CD4-positive, alpha-beta T cell (primary cell): ENCODE measurements around the gene SPDEF. TPM values are rescaled to one million over a fixed set of nuclear protein-coding genes. Genes with fewer than 3 reads are reported as not detected.

Source experiments
- ATAC-seq: fragments of 200-7000 bp; cut with Tn5 transposase; one replicate; pipeline ENCODE4 v1.10.0; 2022; ENCODE audit warnings: mild to moderate bottlenecking; ENCODE audit not compliant: poor library complexity
- CTCF ChIA-PET: fragments of 350-600 bp; sonication (Branson Sonifier 250); formaldehyde crosslinking; loops from one replicate; lab custom pipeline; 2021; ENCODE audit warnings: antibody characterized with exemption, inconsistent platforms; lab: Charles Lee
- POLR2A ChIA-PET: fragments of 350-600 bp; sonication (Branson Sonifier 250); formaldehyde crosslinking; loops from one replicate; lab custom pipeline; 2021; ENCODE audit warnings: antibody characterized with exemption, inconsistent platforms; lab: Charles Lee
- DNase-seq, 14 experiments: peaks; one replicate each; pipeline ENCODE4 v3.0.0-alpha.2; 2013 to 2020; ENCODE audit warnings: mixed read lengths in 2 of 14
- H3K27ac ChIP-seq, 2 donors: one replicate each; pipeline versions ENCODE4 v1.5.1 to v1.7.0; 2013; ENCODE audit warnings: low read length in 2 of 2, low read depth in 1 of 2, mild to moderate bottlenecking in 1 of 2
- H3K27me3 ChIP-seq, 2 experiments: 1 replicate in 1 of 2; 2 replicates in 1 of 2; pipeline versions ENCODE4 v1.6.1 to v1.7.0; 2013; ENCODE audit warnings: low read length in 2 of 2, control low read depth in 1 of 2, mild to moderate bottlenecking in 1 of 2, moderate library complexity in 1 of 2; ENCODE audit not compliant: insufficient read depth in 2 of 2, control insufficient read depth in 1 of 2
- H3K36me3 ChIP-seq: one replicate; pipeline ENCODE4 v1.6.1; 2013; ENCODE audit warnings: low read length, control low read depth; ENCODE audit not compliant: insufficient read depth
- H3K4me1 ChIP-seq: one replicate; pipeline ENCODE4 v1.6.1; 2013; ENCODE audit warnings: low read length, control low read depth; ENCODE audit not compliant: insufficient read depth
- H3K4me3 ChIP-seq: one replicate; pipeline ENCODE4 v1.5.1; 2013; ENCODE audit warnings: mild to moderate bottlenecking, low read length, moderate library complexity
- H3K9me3 ChIP-seq, 2 experiments: 1 replicate in 1 of 2; 2 replicates in 1 of 2; pipeline versions ENCODE4 v1.6.1 to v1.7.0; 2013; ENCODE audit warnings: low read length in 2 of 2, mild to moderate bottlenecking in 2 of 2, control low read depth in 1 of 2, moderate library complexity in 1 of 2; ENCODE audit not compliant: control insufficient read depth in 1 of 2, insufficient read depth in 1 of 2
- H3K27ac Mint-ChIP-seq: one replicate; pipeline ENCODE4 v1.8.0; 2020; ENCODE audit warnings: mixed read lengths
- H3K27me3 Mint-ChIP-seq: one replicate; pipeline ENCODE4 v1.8.0; 2021; ENCODE audit warnings: mixed read lengths
- H3K36me3 Mint-ChIP-seq: one replicate; pipeline ENCODE4 v1.8.0; 2021; ENCODE audit warnings: low read depth, mixed read lengths
- H3K4me1 Mint-ChIP-seq: one replicate; pipeline ENCODE4 v1.8.0; 2021; ENCODE audit warnings: low read depth, mixed read lengths
- H3K4me3 Mint-ChIP-seq: one replicate; pipeline ENCODE4 v1.8.0; 2020; ENCODE audit warnings: mild to moderate bottlenecking, mixed read lengths
- H3K9me3 Mint-ChIP-seq: one replicate; pipeline ENCODE4 v1.8.0; 2020; ENCODE audit warnings: mixed read lengths
- CTCF ChIP-seq: fragments of 200-600 bp; IDR thresholded peaks from one replicate; pipeline ENCODE4 v1.8.0; 2022; ENCODE audit warnings: antibody characterized with exemption, mild to moderate bottlenecking
- intact Hi-C, 2 experiments: fragments of 100-400 bp; cut with DNase I in 1 of 2; cut with micrococcal nuclease in 1 of 2; formaldehyde crosslinking; loops; one replicate each; pipeline versions ENCODE4 v1.15.1 to v1.9.0; 2023 to 2025; cut with DNase I, micrococcal nuclease
- total RNA-seq, 174 experiments: library from RNA in 2 of 174; stranded (reverse) in 2 of 174; gene quantifications; one replicate each; pipeline ENCODE4 v1.2.3 and lab custom pipeline; 2021 to 2026

Gene SPDEF
- total RNA-seq, 2 experiments from 2014 or later: 0.17 to 0.36 TPM

- Mint-ChIP-seq H3K9me3 (no peaks in the 10 kb centered on the region), H3K27ac (no peak overlapping the region), H3K4me1 (no peaks in the 10 kb centered on the region), H3K27me3 (no peaks in the 10 kb centered on the region), H3K4me3 (no peak overlapping the region), H3K36me3 (no peaks in the 10 kb centered on the region)
- POLR2A ChIA-PET: no interaction called here
- Histone ChIP-seq H3K27me3 (no peaks in the 10 kb centered on the region), H3K4me1 (no peaks in the 10 kb centered on the region), H3K27ac (no peak overlapping the region), H3K9me3 (peaks cover 0 to 3% of the 10 kb centered on the region in 2 experiments), H3K36me3 (no peaks in the 10 kb centered on the region), H3K4me3 (no peak overlapping the region)
- no peak for TF ChIP-seq CTCF
- ATAC-seq: no peak
- CTCF ChIA-PET: no interaction called here
- no peak for DNase-seq
- intact Hi-C loops: no loop called here
Observed at GRCh38 chr6:34565722-34566137, 9.6 kb upstream of the SPDEF start.

GRCh38 chr6:34564181-34564580 lies 8.1 kb upstream of the SPDEF start:
- ChIA-PET POLR2A (interaction anchor here (0.6 kb wide), 1 partner anchor 322 kb away, joined by 3 read pairs; no protein-coding TSS in a partner anchor), CTCF (no interaction called here)
- H3K4me1 ChIP-seq: no peaks in the 10 kb centered on the region
- H3K36me3 Mint-ChIP-seq: no peaks in the 10 kb centered on the region
- no peak overlapping the region for H3K4me3 ChIP-seq
- intact Hi-C loops: no loop called here
- H3K9me3 ChIP-seq: no peaks in the 10 kb centered on the region
- ATAC-seq: no peak
- H3K9me3 Mint-ChIP-seq: no peaks in the 10 kb centered on the region
- no peak overlapping the region for H3K27ac Mint-ChIP-seq
- no peaks in the 10 kb centered on the region for H3K27me3 Mint-ChIP-seq
- H3K27ac ChIP-seq: no peak overlapping the region
- DNase-seq: no peak
- no peak overlapping the region for H3K4me3 Mint-ChIP-seq
- no peaks in the 10 kb centered on the region for H3K27me3 ChIP-seq
- no peak for TF ChIP-seq CTCF
- H3K4me1 Mint-ChIP-seq: no peaks in the 10 kb centered on the region
- H3K36me3 ChIP-seq: no peaks in the 10 kb centered on the region

- no peak for ATAC-seq
- CTCF ChIA-PET: no interaction called here
- Mint-ChIP-seq H3K27ac (no peak overlapping the region), H3K9me3 (no peaks in the 10 kb centered on the region), H3K36me3 (no peaks in the 10 kb centered on the region), H3K27me3 (no peaks in the 10 kb centered on the region), H3K4me1 (no peaks in the 10 kb centered on the region), H3K4me3 (no peak overlapping the region)
- POLR2A ChIA-PET: interaction anchor here (0.6 kb wide), 1 partner anchor 323 kb away, joined by 3 read pairs; no protein-coding TSS in a partner anchor
- no peak overlapping the region for H3K4me3 ChIP-seq
- TF ChIP-seq CTCF: no peak
- no peaks in the 10 kb centered on the region for H3K27me3 ChIP-seq
- DNase-seq: no peak
- no peaks in the 10 kb centered on the region for H3K4me1 ChIP-seq
- peaks cover 0 to 4% of the 10 kb centered on the region in 2 experiments for H3K9me3 ChIP-seq
- H3K27ac ChIP-seq: no peak overlapping the region
- intact Hi-C loops: no loop called here
- no peaks in the 10 kb centered on the region for H3K36me3 ChIP-seq
Observed at GRCh38 chr6:34563513-34563870, 7.4 kb upstream of the SPDEF start.
